ENCODE results near the gene ADGRB2. TPM values are rescaled to one million over a fixed set of nuclear protein-coding genes. Genes with fewer than 3 reads are reported as not detected.

ADGRB2 gene
- total and polyA plus RNA-seq, 7 donors, result 1.3 to 3.9 (median 1.4) TPM; not detected in 2

DNA sequence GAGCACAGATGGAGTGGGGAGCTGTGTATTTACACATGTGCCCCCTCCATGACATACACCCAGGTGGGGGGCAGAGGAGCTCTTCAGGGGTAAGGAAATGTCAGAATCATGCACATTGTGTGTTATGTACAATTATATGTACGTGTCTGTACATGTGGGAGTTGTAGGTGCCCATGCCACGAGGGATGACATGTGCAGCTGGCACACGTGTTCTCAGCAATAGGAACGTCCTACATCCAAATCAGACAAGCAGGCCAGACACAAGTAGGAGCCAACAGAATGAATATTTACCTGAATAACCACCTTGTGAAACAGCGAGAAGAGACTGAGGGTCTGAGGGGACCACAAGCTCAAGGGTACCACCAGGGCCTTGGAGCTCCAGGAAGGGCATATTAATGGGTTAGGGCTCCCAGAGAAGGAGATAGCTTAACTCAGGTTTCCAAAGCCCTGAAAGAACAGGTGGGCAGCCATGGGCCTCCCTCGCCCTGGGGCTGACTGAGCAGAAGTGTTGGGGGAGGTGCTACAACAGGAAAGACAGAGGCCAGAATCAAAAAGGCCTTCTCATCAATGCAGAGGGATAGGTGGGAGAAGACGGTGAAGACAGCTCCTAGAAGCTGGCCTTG, 63.6 kb downstream of the ADGRB2 start:
- H3K27ac ChIP-seq, result peak overlapping the region; percentile 82 to 92 (median 90)
- H3K9me3 ChIP-seq, result no peaks in the 10 kb centered on the region
- no peaks in the 10 kb centered on the region for H3K27me3 ChIP-seq
- H3K36me3 ChIP-seq, result peaks cover 0 to 43% (median 15%) of the 10 kb centered on the region in 4 donors
- peaks cover 0 to 92% (median 80%) of the 10 kb centered on the region in 4 donors for H3K4me1 ChIP-seq
- no peak overlapping the region for H3K4me3 ChIP-seq
- DNase-seq, result no peak
- WGBS, 2 donors, result 76 to 77% methylated on average over 7 of the region's 7 CpGs
- TF ChIP-seq, protein P1, sequence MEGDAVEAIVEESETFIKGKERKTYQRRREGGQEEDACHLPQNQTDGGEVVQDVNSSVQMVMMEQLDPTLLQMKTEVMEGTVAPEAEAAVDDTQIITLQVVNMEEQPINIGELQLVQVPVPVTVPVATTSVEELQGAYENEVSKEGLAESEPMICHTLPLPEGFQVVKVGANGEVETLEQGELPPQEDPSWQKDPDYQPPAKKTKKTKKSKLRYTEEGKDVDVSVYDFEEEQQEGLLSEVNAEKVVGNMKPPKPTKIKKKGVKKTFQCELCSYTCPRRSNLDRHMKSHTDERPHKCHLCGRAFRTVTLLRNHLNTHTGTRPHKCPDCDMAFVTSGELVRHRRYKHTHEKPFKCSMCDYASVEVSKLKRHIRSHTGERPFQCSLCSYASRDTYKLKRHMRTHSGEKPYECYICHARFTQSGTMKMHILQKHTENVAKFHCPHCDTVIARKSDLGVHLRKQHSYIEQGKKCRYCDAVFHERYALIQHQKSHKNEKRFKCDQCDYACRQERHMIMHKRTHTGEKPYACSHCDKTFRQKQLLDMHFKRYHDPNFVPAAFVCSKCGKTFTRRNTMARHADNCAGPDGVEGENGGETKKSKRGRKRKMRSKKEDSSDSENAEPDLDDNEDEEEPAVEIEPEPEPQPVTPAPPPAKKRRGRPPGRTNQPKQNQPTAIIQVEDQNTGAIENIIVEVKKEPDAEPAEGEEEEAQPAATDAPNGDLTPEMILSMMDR (IDR thresholded peaks at IDR 0.05), result no peak
- TF ChIP-seq EP300 (IDR thresholded peaks at IDR 0.05), result no peak
- no peak for TF ChIP-seq POLR2A (IDR thresholded peaks at IDR 0.05)
- no peak for TF ChIP-seq POLR2AphosphoS5 (IDR thresholded peaks at IDR 0.05)
- intact Hi-C loops (cut with DNase I), result loop anchor here (2.0 to 5.0 kb wide), 2 partner anchors 14 to 118 kb away; no protein-coding TSS in a partner anchor

DNA sequence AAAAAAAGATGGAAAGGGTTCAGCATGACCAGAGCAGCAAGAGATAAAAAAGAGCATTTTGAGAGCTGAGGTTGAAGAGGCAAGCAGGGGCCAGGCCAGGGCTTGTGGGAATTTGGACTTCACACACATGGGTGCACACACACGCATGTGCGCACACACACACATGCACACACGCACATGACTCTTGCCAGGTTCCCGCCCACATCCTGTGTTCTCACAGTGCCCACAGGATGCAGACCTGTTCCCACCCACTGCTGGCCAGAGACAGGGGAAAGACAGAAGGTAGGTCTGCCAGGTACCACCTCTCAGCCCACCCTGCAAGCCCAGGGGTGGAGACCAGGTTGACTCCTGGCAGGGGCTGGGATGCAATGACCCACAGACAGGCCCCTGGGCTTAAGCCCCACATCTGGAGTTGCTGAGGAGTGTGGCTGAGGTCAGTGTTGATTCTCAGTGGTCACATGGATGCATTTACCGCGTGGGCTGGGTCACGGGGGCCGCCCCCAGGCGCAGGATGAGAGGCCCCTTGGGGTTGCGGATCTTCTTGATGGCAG, 64.7 kb downstream of the ADGRB2 start:
- 77 to 86% methylated on average over 10 of the region's 10 CpGs for WGBS, 2 donors
- intact Hi-C loops (cut with DNase I), result no loop called here
- TF ChIP-seq POLR2A (IDR thresholded peaks at IDR 0.05) (no peak), POLR2AphosphoS5 (IDR thresholded peaks at IDR 0.05) (no peak), EP300 (IDR thresholded peaks at IDR 0.05) (no peak)
- TF ChIP-seq, protein P1 (IDR thresholded peaks at IDR 0.05), result no peak
- peaks cover 0 to 84% (median 73%) of the 10 kb centered on the region in 4 donors for H3K4me1 ChIP-seq
- no peak overlapping the region for H3K4me3 ChIP-seq
- DNase-seq, result no peak
- H3K36me3 ChIP-seq, result peaks cover 0 to 54% (median 18%) of the 10 kb centered on the region in 4 donors
- no peaks in the 10 kb centered on the region for H3K27me3 ChIP-seq
- H3K9me3 ChIP-seq, result no peaks in the 10 kb centered on the region
- peak overlapping the region; percentile 82 to 92 (median 90) for H3K27ac ChIP-seq

DNA sequence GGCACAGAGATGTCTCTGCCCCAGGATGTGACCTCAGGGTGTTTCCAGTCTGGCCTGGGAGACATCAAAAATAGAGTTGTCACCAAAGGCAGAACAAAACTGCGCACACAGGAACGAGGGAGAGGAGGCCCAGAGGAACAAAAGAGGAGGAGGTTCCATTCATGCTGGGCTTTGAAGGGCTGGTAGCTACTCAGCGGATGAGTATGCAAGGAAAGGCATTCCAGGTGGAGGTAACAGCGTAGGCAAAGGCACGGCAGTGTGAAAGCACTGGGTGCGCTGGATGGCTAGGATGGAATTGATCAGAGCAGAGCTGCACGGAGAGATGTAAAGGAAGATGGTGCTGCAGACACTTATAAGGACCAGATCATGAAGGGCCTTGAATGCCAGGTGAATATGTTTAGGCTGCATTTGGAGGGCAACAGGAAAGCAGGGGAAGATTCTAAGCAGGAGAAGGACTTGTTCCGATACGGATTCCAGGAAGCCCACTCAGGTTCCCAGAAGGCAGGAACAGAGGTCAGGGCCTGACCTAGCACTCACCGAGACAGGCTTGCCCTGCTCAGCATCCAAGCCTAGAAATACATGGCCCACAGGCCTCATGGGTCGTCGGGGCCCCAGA, 66.7 kb downstream of the ADGRB2 start:
- H3K27me3 ChIP-seq, result no peaks in the 10 kb centered on the region
- TF ChIP-seq EP300 (IDR thresholded peaks at IDR 0.05) (no peak), POLR2AphosphoS5 (IDR thresholded peaks at IDR 0.05) (no peak), POLR2A (IDR thresholded peaks at IDR 0.05) (no peak)
- TF ChIP-seq, protein P1 (IDR thresholded peaks at IDR 0.05), result no peak
- DNase-seq, result no peak
- intact Hi-C loops (cut with DNase I), result no loop called here
- peaks cover 0 to 65% (median 55%) of the 10 kb centered on the region in 4 donors for H3K4me1 ChIP-seq
- 90 to 93% methylated on average over 12 of the region's 12 CpGs for WGBS, 2 donors
- peak overlapping the region in 3 of 4 donors; percentile 89 to 92 (median 91) for H3K27ac ChIP-seq
- no peaks in the 10 kb centered on the region for H3K9me3 ChIP-seq
- H3K4me3 ChIP-seq, result no peak overlapping the region
- H3K36me3 ChIP-seq, result peaks cover 0 to 62% (median 21%) of the 10 kb centered on the region in 4 donors

DNA sequence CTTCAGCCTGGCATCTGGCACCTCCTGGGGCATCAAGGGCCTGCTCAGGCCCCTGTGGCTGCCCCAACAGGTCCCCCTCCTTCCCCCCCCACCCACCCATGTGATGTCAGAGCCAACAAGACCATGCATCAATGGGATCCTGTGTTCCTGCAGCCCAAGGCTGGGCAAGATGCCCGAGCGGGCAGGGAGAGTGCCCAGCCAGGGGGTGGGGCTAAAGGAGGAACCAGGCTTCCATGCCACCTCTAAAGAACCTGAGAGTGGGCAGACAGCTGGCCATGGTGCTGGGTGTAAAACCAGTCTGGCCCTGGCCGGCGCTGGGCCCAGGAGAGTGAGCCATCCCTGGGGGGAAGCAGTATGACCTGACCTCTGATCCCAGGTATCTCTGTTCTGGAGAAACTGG, 67.9 kb downstream of the ADGRB2 start:
- intact Hi-C loops (cut with DNase I), result no loop called here
- Histone ChIP-seq H3K9me3 (no peaks in the 10 kb centered on the region), H3K27ac (peak overlapping the region in 3 of 4 donors; percentile 47 to 89 (median 69)), H3K4me3 (no peak overlapping the region), H3K36me3 (peaks cover 0 to 68% (median 24%) of the 10 kb centered on the region in 4 donors), H3K27me3 (no peaks in the 10 kb centered on the region), H3K4me1 (peaks cover 0 to 52% (median 42%) of the 10 kb centered on the region in 4 donors)
- TF ChIP-seq POLR2A (IDR thresholded peaks at IDR 0.05) (no peak), POLR2AphosphoS5 (IDR thresholded peaks at IDR 0.05) (no peak)
- TF ChIP-seq, protein P1 (IDR thresholded peaks at IDR 0.05), result no peak
- DNase-seq, result peak; percentile 83
- WGBS, 2 donors, result 27 to 76% methylated on average over 4 of the region's 4 CpGs

Measured in sigmoid colon (tissue), 7 donors.